Osteoblast (primary cell): ENCODE data around the gene MAP3K2. TPM values are rescaled to one million over a fixed set of nuclear protein-coding genes. Genes with fewer than 3 reads are reported as not detected.

ENCODE experiments used
- DNase-seq: peaks from one replicate; pipeline ENCODE4 v3.0.0; 2011; ENCODE audit warnings: low spot score, mixed read lengths; ENCODE audit not compliant: insufficient read length; ENCODE audit errors: missing footprints
- H2AFZ ChIP-seq: 2 replicates; pipeline ENCODE4 v1.6.0; 2011; ENCODE audit warnings: mild to moderate bottlenecking, low read length
- H3K27ac ChIP-seq: 2 replicates; pipeline ENCODE4 v1.5.1; 2011; ENCODE audit warnings: mild to moderate bottlenecking, low read depth, low read length, moderate library complexity
- H3K27me3 ChIP-seq: 2 replicates; pipeline ENCODE4 v1.6.0; 2012; ENCODE audit warnings: mild to moderate bottlenecking, control low read depth, inconsistent platforms, low read length, moderate library complexity; ENCODE audit not compliant: insufficient read depth
- H3K36me3 ChIP-seq: 2 replicates; pipeline ENCODE4 v1.5.1; 2011; ENCODE audit warnings: mild to moderate bottlenecking, low read length, control low read depth, moderate library complexity; ENCODE audit not compliant: insufficient read depth
- H3K4me1 ChIP-seq: 2 replicates; pipeline ENCODE4 v1.5.1; 2011; ENCODE audit warnings: mild to moderate bottlenecking, low read length, control low read depth, moderate library complexity; ENCODE audit not compliant: insufficient read depth
- H3K4me2 ChIP-seq: 2 replicates; pipeline ENCODE4 v1.6.0; 2011; ENCODE audit warnings: mild to moderate bottlenecking, low read length; ENCODE audit not compliant: insufficient read depth
- H3K4me3 ChIP-seq: fragments of 200-600 bp; sonication (generic); 3 replicates; pipeline ENCODE4 v1.5.1; 2012; ENCODE audit warnings: mild to moderate bottlenecking, low read length, inconsistent platforms; ENCODE audit not compliant: insufficient read depth
- H3K79me2 ChIP-seq: 2 replicates; pipeline ENCODE4 v1.6.0; 2012; ENCODE audit warnings: mild to moderate bottlenecking, low read length, control low read depth, inconsistent platforms; ENCODE audit not compliant: insufficient read depth
- H3K9me3 ChIP-seq: 2 replicates; pipeline ENCODE4 v1.5.1; 2011; ENCODE audit warnings: low read depth, low read length, control low read depth
- H4K20me1 ChIP-seq: 2 replicates; pipeline ENCODE4 v1.6.0; 2012; ENCODE audit warnings: mild to moderate bottlenecking, low read length, control low read depth; ENCODE audit not compliant: insufficient read depth
- total RNA-seq: library from RNA; depleted of rRNA; stranded (reverse); fragments of >200 nt; gene quantifications from 2 replicates; pipeline ENCODE4 v1.2.3, GENCODE V29; 2012
- TF ChIP-seq, protein P1 (sequence below): IDR thresholded peaks from 2 replicates; pipeline ENCODE4 v1.5.1; 2011; ENCODE audit warnings: mild to moderate bottlenecking, low read depth, low read length, moderate library complexity; ENCODE audit errors: extremely low read depth

MAP3K2 gene
- total RNA-seq, 1 donor, result 64.1 TPM

DNA sequence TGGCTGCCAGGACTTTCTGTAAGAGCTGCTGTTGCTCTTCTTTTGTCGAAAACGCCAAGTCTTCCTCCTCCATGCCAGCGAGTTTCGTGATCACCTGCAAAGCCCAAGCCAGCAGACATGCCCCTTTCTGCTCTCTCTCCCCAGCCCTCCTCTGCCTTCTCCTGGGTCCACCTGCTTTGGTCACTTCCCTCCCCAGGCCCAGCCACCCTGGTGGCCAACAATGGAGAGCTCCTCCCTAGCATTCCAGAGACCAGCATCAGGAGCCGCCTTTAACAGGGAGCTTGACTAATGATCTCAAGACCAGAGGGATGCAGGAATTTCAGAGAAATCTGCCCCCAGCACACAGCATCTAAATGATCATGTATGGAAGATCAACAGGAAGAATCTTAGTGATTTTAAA, 128.4 kb downstream of the MAP3K2 start:
- H3K36me3 ChIP-seq, result peaks cover 47% of the 10 kb centered on the region

DNA sequence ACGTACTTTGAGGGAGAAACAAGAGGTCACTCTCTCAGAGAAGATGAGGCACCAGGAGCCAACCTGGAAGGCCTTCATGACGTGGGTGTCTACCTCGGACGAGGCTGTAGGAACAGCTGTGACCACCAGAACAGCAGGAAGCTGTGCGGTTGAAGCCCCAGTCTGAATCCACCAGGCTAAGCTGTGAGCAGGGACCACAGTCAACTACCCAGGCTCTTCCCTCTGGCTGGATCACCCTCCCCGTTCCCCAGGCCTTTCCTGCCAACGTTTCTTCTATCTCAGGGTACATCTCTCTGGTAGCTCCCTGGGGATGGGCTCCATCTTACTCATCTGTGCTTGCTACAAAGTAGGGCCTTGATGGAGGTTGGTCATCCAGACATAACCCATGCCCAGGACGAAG, 130.9 kb downstream of the MAP3K2 start:
- H3K36me3 ChIP-seq, result peaks cover 47% of the 10 kb centered on the region

More for the DNA sequence above, 128.4 kb downstream of the MAP3K2 start:
- H3K27ac ChIP-seq, result no peak overlapping the region
- TF ChIP-seq, protein P1, sequence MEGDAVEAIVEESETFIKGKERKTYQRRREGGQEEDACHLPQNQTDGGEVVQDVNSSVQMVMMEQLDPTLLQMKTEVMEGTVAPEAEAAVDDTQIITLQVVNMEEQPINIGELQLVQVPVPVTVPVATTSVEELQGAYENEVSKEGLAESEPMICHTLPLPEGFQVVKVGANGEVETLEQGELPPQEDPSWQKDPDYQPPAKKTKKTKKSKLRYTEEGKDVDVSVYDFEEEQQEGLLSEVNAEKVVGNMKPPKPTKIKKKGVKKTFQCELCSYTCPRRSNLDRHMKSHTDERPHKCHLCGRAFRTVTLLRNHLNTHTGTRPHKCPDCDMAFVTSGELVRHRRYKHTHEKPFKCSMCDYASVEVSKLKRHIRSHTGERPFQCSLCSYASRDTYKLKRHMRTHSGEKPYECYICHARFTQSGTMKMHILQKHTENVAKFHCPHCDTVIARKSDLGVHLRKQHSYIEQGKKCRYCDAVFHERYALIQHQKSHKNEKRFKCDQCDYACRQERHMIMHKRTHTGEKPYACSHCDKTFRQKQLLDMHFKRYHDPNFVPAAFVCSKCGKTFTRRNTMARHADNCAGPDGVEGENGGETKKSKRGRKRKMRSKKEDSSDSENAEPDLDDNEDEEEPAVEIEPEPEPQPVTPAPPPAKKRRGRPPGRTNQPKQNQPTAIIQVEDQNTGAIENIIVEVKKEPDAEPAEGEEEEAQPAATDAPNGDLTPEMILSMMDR, result no peak
- no peaks in the 10 kb centered on the region for H3K79me2 ChIP-seq
- H3K27me3 ChIP-seq, result no peaks in the 10 kb centered on the region
- no peak overlapping the region for H2AFZ ChIP-seq
- peaks cover 3% of the 10 kb centered on the region for H3K4me1 ChIP-seq
- no peaks in the 10 kb centered on the region for H3K9me3 ChIP-seq
- no peak overlapping the region for H3K4me3 ChIP-seq
- no peak for DNase-seq
- H3K4me2 ChIP-seq, result no peak overlapping the region
- no peaks in the 10 kb centered on the region for H4K20me1 ChIP-seq

DNA sequence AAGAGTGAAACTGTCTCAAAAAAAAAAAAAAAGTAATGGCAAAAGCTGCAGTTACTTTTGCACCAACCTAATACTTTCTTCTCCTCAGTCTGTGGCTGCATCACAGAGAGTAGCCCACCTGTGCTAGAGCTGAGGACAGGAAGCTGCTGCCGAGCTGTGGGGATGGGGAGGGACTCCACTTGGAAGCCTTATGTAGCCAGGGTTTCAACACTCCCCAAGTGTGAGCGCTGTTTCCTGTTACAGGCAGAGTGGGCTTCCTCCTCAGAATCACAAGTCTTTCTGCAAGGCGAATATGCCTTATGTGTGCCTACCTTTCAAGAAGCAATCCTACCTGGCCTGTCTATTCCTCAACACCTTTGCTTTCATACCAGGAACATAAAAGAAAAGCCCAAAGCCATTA, 131.4 kb downstream of the MAP3K2 start:
- no peak overlapping the region for H3K27ac ChIP-seq
- DNase-seq, result no peak
- peaks cover 47% of the 10 kb centered on the region for H3K36me3 ChIP-seq
- no peaks in the 10 kb centered on the region for H3K79me2 ChIP-seq
- no peak overlapping the region for H3K4me2 ChIP-seq
- TF ChIP-seq, protein P1, result no peak
- H3K9me3 ChIP-seq, result no peaks in the 10 kb centered on the region
- no peak overlapping the region for H3K4me3 ChIP-seq
- no peak overlapping the region for H2AFZ ChIP-seq
- no peaks in the 10 kb centered on the region for H4K20me1 ChIP-seq
- peaks cover 4% of the 10 kb centered on the region for H3K4me1 ChIP-seq
- no peaks in the 10 kb centered on the region for H3K27me3 ChIP-seq

More for the DNA sequence above, 130.9 kb downstream of the MAP3K2 start:
- no peaks in the 10 kb centered on the region for H3K9me3 ChIP-seq
- H3K79me2 ChIP-seq, result no peaks in the 10 kb centered on the region
- no peak overlapping the region for H2AFZ ChIP-seq
- DNase-seq, result no peak
- H3K4me3 ChIP-seq, result no peak overlapping the region
- TF ChIP-seq, protein P1, result no peak
- peaks cover 4% of the 10 kb centered on the region for H3K4me1 ChIP-seq
- H4K20me1 ChIP-seq, result no peaks in the 10 kb centered on the region
- no peak overlapping the region for H3K4me2 ChIP-seq
- no peak overlapping the region for H3K27ac ChIP-seq
- H3K27me3 ChIP-seq, result no peaks in the 10 kb centered on the region

DNA sequence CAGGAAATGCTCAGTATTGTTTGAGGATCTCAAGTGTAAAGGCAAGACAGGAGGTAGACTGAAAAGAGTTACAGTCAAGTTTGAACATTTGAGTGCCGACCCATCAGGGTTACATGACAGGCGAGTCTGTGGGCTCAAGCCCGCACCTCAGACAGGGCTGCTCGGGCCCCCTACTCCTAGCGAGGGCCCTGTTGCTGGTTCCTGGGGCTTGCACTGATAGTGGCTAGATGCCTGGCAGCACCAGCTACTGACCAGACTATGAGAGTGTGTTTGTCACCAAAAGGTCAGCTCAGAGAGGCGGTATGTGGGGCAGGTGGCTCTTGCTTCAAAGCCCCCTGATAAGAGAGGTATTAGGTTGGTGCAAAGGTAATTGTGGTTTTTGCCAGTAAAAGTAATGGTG, 132.1 kb downstream of the MAP3K2 start:
- Histone ChIP-seq H3K27ac (no peak overlapping the region), H3K4me2 (no peak overlapping the region), H3K4me1 (peaks cover 4% of the 10 kb centered on the region), H3K79me2 (no peaks in the 10 kb centered on the region), H3K4me3 (no peak overlapping the region), H3K9me3 (no peaks in the 10 kb centered on the region), H3K27me3 (no peaks in the 10 kb centered on the region), H4K20me1 (no peaks in the 10 kb centered on the region), H3K36me3 (peaks cover 41% of the 10 kb centered on the region), H2AFZ (no peak overlapping the region)
- DNase-seq, result no peak
- TF ChIP-seq, protein P1, result no peak
